Astrocyte (in vitro differentiated cells and primary cell): ENCODE results near the gene LNPK. TPM values are rescaled to one million over a fixed set of nuclear protein-coding genes. Genes with fewer than 3 reads are reported as not detected.

Source experiments
- DNase-seq: peaks from one replicate; pipeline ENCODE4 v3.0.0-alpha.2; 2010; ENCODE audit warnings: low read depth
- FAIRE-seq: peaks from 2 replicates; lab custom pipeline; 2011; peaks lifted over from hg19 to GRCh38; lab: Jason Lieb, UNC
- H2AFZ ChIP-seq: 2 replicates; pipeline ENCODE4 v1.6.0; 2012; ENCODE audit warnings: low read depth, low read length, inconsistent platforms
- H3K27ac ChIP-seq: 2 replicates; pipeline ENCODE4 v1.5.1; 2011; ENCODE audit warnings: low read depth, low read length, inconsistent platforms
- H3K27me3 ChIP-seq: 2 replicates; pipeline ENCODE4 v1.6.0; 2011; ENCODE audit warnings: low read length, inconsistent platforms; ENCODE audit not compliant: insufficient read depth
- H3K36me3 ChIP-seq: 2 replicates; pipeline ENCODE4 v1.5.1; 2011; ENCODE audit warnings: low read length, inconsistent platforms; ENCODE audit not compliant: insufficient read depth
- H3K4me1 ChIP-seq: 2 replicates; pipeline ENCODE4 v1.5.1; 2011; ENCODE audit warnings: low read length, inconsistent platforms; ENCODE audit not compliant: insufficient read depth
- H3K4me2 ChIP-seq: 2 replicates; pipeline ENCODE4 v1.6.0; 2012; ENCODE audit warnings: low read length, inconsistent platforms
- H3K4me3 ChIP-seq: 2 replicates; pipeline ENCODE4 v1.5.1; 2011; ENCODE audit warnings: low read depth, mild to moderate bottlenecking, low read length, inconsistent platforms; ENCODE audit not compliant: insufficient read depth
- H3K79me2 ChIP-seq: 2 replicates; pipeline ENCODE4 v1.6.0; 2012; ENCODE audit warnings: mild to moderate bottlenecking, low read length, inconsistent platforms; ENCODE audit not compliant: insufficient read depth
- H3K9ac ChIP-seq: 2 replicates; pipeline ENCODE4 v1.6.0; 2012; ENCODE audit warnings: mild to moderate bottlenecking, low read length, inconsistent platforms
- H3K9me3 ChIP-seq: 2 replicates; pipeline ENCODE4 v1.5.1; 2012; ENCODE audit warnings: low read depth, mild to moderate bottlenecking, low read length, inconsistent platforms; ENCODE audit not compliant: insufficient read depth
- H4K20me1 ChIP-seq: 2 replicates; pipeline ENCODE4 v1.6.0; 2012; ENCODE audit warnings: low read length, inconsistent platforms; ENCODE audit not compliant: insufficient read depth
- H3K27ac Mint-ChIP-seq: one replicate; pipeline ENCODE4 v1.8.0; 2021; ENCODE audit warnings: mild to moderate bottlenecking, mixed read lengths; ENCODE audit not compliant: unreplicated experiment
- H3K27me3 Mint-ChIP-seq: one replicate; pipeline ENCODE4 v1.8.0; 2021; ENCODE audit warnings: low read depth, mixed read lengths; ENCODE audit not compliant: unreplicated experiment
- H3K36me3 Mint-ChIP-seq: one replicate; pipeline ENCODE4 v1.8.0; 2021; ENCODE audit warnings: low read depth, mixed read lengths; ENCODE audit not compliant: unreplicated experiment
- H3K4me1 Mint-ChIP-seq: one replicate; pipeline ENCODE4 v1.8.0; 2021; ENCODE audit warnings: low read depth, mixed read lengths; ENCODE audit not compliant: unreplicated experiment
- H3K4me3 Mint-ChIP-seq: one replicate; pipeline ENCODE4 v1.8.0; 2021; ENCODE audit warnings: mild to moderate bottlenecking, moderate library complexity, mixed read lengths; ENCODE audit not compliant: unreplicated experiment
- H3K9me3 Mint-ChIP-seq: one replicate; pipeline ENCODE4 v1.8.0; 2021; ENCODE audit warnings: mild to moderate bottlenecking, mixed read lengths; ENCODE audit not compliant: unreplicated experiment
- EZH2 ChIP-seq: IDR thresholded peaks from 2 replicates; pipeline ENCODE4 v1.6.1; 2012; ENCODE audit warnings: mild to moderate bottlenecking, low read length, inconsistent platforms; ENCODE audit not compliant: insufficient read depth
- total RNA-seq: library from RNA; stranded (reverse); gene quantifications from 2 replicates; pipeline ENCODE4 v1.2.1, GENCODE V29; 2021
- TF ChIP-seq, protein P1 (sequence below): IDR thresholded peaks from 2 replicates; pipeline ENCODE4 v1.5.1; 2011; ENCODE audit warnings: low read depth, mild to moderate bottlenecking, inconsistent platforms, low read length, moderate library complexity; ENCODE audit not compliant: insufficient read depth

The LNPK gene
- total RNA-seq, 1 donor from 2014 or later: 34.8 TPM

DNA sequence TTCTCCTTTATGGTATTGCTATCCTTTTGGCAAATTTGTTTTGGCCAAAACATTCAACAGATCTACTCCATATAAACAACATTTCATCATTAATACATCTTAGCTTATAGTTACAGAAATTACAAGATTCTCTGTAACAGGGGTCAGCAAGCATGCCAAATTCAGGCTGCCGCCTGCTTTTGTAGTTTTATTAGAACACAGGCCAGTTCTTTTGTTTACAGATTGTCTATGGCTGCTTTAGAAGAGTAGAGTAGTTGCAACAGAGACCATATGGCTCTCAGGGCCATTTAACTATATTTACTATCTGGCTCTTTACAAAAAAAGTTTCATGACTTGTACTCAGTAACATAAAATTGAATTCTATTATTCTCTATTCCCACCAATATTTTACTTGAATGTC lies 53.9 kb downstream of the LNPK start:
- Histone ChIP-seq H3K27me3 (no peaks in the 10 kb centered on the region), H3K9ac (no peak overlapping the region), H2AFZ (no peak overlapping the region), H3K36me3 (no peaks in the 10 kb centered on the region), H3K4me1 (no peaks in the 10 kb centered on the region), H3K79me2 (no peaks in the 10 kb centered on the region), H4K20me1 (no peaks in the 10 kb centered on the region), H3K27ac (no peak overlapping the region), H3K9me3 (no peaks in the 10 kb centered on the region), H3K4me3 (no peak overlapping the region), H3K4me2 (no peak overlapping the region)
- no peaks in the 10 kb centered on the region for H3K4me1 Mint-ChIP-seq
- no peaks in the 10 kb centered on the region for H3K9me3 Mint-ChIP-seq
- H3K36me3 Mint-ChIP-seq: peaks cover 4% of the 10 kb centered on the region
- FAIRE-seq (no peak), DNase-seq (no peak)
- TF ChIP-seq EZH2: no peak
- TF ChIP-seq, protein P1, sequence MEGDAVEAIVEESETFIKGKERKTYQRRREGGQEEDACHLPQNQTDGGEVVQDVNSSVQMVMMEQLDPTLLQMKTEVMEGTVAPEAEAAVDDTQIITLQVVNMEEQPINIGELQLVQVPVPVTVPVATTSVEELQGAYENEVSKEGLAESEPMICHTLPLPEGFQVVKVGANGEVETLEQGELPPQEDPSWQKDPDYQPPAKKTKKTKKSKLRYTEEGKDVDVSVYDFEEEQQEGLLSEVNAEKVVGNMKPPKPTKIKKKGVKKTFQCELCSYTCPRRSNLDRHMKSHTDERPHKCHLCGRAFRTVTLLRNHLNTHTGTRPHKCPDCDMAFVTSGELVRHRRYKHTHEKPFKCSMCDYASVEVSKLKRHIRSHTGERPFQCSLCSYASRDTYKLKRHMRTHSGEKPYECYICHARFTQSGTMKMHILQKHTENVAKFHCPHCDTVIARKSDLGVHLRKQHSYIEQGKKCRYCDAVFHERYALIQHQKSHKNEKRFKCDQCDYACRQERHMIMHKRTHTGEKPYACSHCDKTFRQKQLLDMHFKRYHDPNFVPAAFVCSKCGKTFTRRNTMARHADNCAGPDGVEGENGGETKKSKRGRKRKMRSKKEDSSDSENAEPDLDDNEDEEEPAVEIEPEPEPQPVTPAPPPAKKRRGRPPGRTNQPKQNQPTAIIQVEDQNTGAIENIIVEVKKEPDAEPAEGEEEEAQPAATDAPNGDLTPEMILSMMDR: no peak
- no peak overlapping the region for H3K27ac Mint-ChIP-seq
- H3K27me3 Mint-ChIP-seq: no peaks in the 10 kb centered on the region
- no peak overlapping the region for H3K4me3 Mint-ChIP-seq

DNA sequence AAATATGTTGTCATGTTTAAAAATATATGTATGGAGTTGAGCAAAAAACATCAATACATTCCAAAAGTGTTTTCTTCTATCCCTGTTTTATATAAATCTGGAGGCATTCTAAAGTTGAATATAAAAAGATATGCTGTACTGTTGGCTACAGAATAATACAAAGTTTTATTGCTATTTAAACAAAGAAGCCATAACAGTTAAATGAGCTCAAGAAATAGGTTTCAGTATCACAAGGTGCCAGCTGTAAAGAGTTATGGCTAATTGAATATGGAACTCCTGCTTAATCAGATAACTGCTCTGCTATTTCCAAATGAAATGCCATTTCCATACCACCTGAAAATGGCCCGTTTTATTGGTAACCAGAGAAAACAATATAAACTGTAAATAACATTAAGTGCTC lies 55.0 kb downstream of the LNPK start:
- H3K9me3 ChIP-seq: no peaks in the 10 kb centered on the region
- Mint-ChIP-seq H3K36me3 (peaks cover 4% of the 10 kb centered on the region), H3K9me3 (no peaks in the 10 kb centered on the region), H3K4me3 (no peak overlapping the region), H3K4me1 (no peaks in the 10 kb centered on the region), H3K27ac (no peak overlapping the region), H3K27me3 (no peaks in the 10 kb centered on the region)
- no peak overlapping the region for H3K9ac ChIP-seq
- no peaks in the 10 kb centered on the region for H4K20me1 ChIP-seq
- no peak overlapping the region for H3K4me2 ChIP-seq
- no peaks in the 10 kb centered on the region for H3K36me3 ChIP-seq
- H3K27me3 ChIP-seq: no peaks in the 10 kb centered on the region
- DNase-seq (no peak), FAIRE-seq (no peak)
- H2AFZ ChIP-seq: no peak overlapping the region
- no peak for TF ChIP-seq EZH2
- TF ChIP-seq, protein P1: no peak
- no peaks in the 10 kb centered on the region for H3K79me2 ChIP-seq
- no peaks in the 10 kb centered on the region for H3K4me1 ChIP-seq
- no peak overlapping the region for H3K4me3 ChIP-seq
- no peak overlapping the region for H3K27ac ChIP-seq

DNA sequence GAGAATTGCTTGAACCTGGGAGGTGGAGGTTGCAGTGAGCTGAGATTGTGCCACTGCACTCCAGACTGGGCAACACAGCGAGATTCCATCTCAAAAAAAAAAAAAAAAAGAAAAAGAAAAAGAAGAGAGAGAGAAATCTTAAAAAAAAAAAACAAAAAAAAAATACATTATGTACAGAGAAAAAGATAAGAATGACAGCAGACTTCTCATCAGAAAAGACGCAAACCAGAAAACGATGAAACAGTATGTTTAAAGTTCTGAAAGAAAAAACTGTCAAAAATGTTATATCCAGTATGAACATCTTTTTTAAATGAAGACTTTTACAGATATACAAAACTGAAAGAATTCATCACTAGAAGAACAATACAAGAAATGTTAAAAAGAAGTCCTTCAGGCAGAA lies 60.4 kb downstream of the LNPK start:
- Mint-ChIP-seq H3K27ac (no peak overlapping the region), H3K4me1 (no peaks in the 10 kb centered on the region), H3K4me3 (no peak overlapping the region), H3K9me3 (no peaks in the 10 kb centered on the region), H3K27me3 (no peaks in the 10 kb centered on the region), H3K36me3 (peaks cover 1% of the 10 kb centered on the region)
- no peak overlapping the region for H3K4me3 ChIP-seq
- DNase-seq (no peak), FAIRE-seq (no peak)
- H3K9ac ChIP-seq: no peak overlapping the region
- no peak overlapping the region for H3K27ac ChIP-seq
- no peak overlapping the region for H2AFZ ChIP-seq
- TF ChIP-seq EZH2: no peak
- TF ChIP-seq, protein P1: no peak
- H3K79me2 ChIP-seq: no peaks in the 10 kb centered on the region
- H3K9me3 ChIP-seq: no peaks in the 10 kb centered on the region
- H4K20me1 ChIP-seq: no peaks in the 10 kb centered on the region
- H3K27me3 ChIP-seq: no peaks in the 10 kb centered on the region
- H3K4me2 ChIP-seq: no peak overlapping the region
- H3K4me1 ChIP-seq: no peaks in the 10 kb centered on the region
- peaks cover 11% of the 10 kb centered on the region for H3K36me3 ChIP-seq
